Measurements from ENCODE around the gene SH2D3C.

Gene SH2D3C

DNA sequence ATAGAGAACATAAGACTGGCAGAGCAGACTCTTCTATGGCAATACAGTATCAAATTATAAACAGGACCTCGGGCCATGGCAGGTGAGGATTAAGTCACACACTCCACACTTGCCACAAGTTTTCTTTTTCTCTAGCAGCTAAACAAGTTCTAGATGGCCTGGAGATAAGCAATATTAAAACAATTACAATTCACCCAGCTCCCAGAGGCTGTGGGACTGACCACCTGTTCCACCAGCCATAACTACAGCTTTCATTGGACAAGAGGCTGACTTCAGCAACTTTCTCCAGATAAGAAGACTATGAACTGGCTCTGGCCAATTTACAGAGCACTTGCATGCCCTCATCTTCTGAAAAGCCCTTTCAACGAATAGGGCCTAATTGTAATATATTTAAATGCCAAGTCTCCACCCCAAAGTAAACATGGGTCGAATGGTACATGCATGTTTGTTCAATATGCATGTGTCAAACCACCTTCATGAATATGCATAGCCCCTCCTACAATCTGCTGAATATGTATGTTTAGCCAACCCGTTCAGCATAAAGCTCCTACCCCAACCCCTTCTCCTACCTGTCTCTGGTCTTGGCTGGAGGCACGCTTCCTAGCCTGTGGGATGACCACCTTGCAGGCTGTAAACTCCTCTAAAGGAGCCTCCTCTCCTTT, 77.7 kb downstream of the SH2D3C start:
- Histone ChIP-seq H3K9me3 (ENCODE audit: control insufficient read depth, low read length) (no peaks in the 10 kb centered on the region), H3K4me3 (ENCODE audit: extremely low read depth, insufficient read depth, low read length, poor library complexity, severe bottlenecking) (no peak overlapping the region), H3K36me3 (ENCODE audit: control insufficient read depth, insufficient read depth, low read length) (no peaks in the 10 kb centered on the region), H3K27ac (ENCODE audit: low read depth, low read length, severe bottlenecking) (no peak overlapping the region), H3K4me1 (ENCODE audit: control insufficient read depth, insufficient read depth, low read length, poor library complexity, severe bottlenecking) (no peaks in the 10 kb centered on the region)
- 85 to 91% methylated on average over 4 to 5 of the region's 5 CpGs for WGBS, 2 experiments (ENCODE audit: insufficient coverage in 2 of 2)

DNA sequence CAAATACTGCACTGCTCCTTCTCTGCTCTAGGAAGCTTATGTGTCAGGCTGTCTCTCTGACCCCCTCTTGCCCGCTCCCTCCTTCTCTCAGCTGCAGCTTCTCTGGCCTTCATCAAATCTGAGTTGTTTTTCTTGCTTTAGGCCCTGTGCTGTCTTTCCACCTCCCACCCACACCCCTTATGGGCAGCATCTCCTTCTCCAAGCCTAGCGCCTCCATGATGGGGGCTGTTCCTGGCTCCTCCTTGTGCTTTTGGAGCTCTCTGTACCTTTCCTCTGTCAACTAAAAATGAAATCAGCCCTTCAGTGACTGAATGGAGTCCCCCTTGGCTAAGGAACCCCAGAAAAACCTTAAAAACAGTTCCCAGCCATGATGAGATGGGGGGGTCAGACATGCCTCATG, 78.3 kb downstream of the SH2D3C start:
- no peak overlapping the region for H3K27ac ChIP-seq (ENCODE audit: low read depth, low read length, severe bottlenecking)
- no peaks in the 10 kb centered on the region for H3K9me3 ChIP-seq (ENCODE audit: control insufficient read depth, low read length)
- H3K4me1 ChIP-seq (ENCODE audit: control insufficient read depth, insufficient read depth, low read length, poor library complexity, severe bottlenecking): no peaks in the 10 kb centered on the region
- H3K4me3 ChIP-seq (ENCODE audit: extremely low read depth, insufficient read depth, low read length, poor library complexity, severe bottlenecking): no peak overlapping the region
- no peaks in the 10 kb centered on the region for H3K36me3 ChIP-seq (ENCODE audit: control insufficient read depth, insufficient read depth, low read length)
- WGBS, 2 experiments (ENCODE audit: insufficient coverage in 2 of 2): 100% methylated on average over 2 of the region's 2 CpGs

DNA sequence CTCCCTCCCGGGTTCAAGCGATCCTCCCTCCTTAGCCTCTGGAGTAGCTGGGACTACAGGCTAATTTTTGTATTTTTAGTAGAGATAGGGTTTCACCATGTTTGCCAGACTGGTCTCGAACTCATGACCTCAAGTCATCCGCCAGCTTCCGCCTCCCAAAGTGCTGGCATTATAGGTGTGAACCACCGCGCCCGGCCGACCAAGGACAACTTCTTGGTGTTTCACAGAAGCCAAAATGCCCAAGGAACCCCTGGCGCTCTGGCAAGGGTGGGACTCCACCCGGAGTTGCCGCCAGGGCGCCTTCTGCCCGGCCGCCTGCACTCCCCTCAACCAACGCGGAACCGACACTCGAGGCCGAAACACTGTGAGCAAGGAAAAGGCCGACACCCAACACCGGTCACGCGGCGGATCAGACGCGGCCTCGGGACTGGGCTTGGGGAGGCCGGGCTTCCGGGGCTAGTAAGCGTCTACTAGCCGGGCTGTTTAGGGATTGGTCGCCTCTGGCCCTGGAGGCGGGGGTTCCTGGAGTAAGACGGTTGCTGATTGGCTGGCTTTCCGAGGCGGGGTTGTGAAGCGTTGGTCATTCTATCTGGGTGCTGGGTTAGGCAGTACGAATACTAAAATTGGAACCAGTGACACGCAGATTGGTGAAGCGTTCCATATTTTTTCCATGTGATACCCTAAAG, 79.3 kb downstream of the SH2D3C start:
- H3K27ac ChIP-seq (ENCODE audit: low read depth, low read length, severe bottlenecking): no peak overlapping the region
- no peaks in the 10 kb centered on the region for H3K4me1 ChIP-seq (ENCODE audit: control insufficient read depth, insufficient read depth, low read length, poor library complexity, severe bottlenecking)
- WGBS, 2 experiments (ENCODE audit: insufficient coverage in 2 of 2): 44 to 49% methylated on average over 36 to 40 of the region's 41 CpGs
- H3K4me3 ChIP-seq (ENCODE audit: extremely low read depth, insufficient read depth, low read length, poor library complexity, severe bottlenecking): no peak overlapping the region
- H3K9me3 ChIP-seq (ENCODE audit: control insufficient read depth, low read length): no peaks in the 10 kb centered on the region
- peaks cover 3% of the 10 kb centered on the region for H3K36me3 ChIP-seq (ENCODE audit: control insufficient read depth, insufficient read depth, low read length)

DNA sequence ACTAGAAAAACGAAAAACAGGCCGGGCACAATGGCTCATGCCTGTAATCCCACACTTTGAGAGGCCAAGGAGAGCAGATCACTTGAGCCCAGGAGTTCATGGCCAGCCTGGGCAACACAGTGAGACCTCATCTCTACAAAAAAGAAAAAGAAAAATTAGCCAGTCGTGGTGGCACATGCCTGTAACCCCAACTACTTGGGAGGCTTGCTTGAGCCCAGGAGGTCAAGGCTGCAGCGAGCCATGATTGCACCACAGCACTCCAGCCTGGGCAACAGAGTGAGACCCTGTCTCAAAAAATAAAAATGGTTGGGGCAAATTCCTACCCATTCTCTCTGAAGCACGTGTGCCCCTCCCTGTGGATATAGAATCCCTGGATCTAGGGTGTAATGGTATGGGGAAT, 80.1 kb downstream of the SH2D3C start:
- 93 to 100% methylated on average over 3 to 5 of the region's 5 CpGs for WGBS, 2 experiments (ENCODE audit: insufficient coverage in 2 of 2)
- peaks cover 3% of the 10 kb centered on the region for H3K36me3 ChIP-seq (ENCODE audit: control insufficient read depth, insufficient read depth, low read length)

DNA sequence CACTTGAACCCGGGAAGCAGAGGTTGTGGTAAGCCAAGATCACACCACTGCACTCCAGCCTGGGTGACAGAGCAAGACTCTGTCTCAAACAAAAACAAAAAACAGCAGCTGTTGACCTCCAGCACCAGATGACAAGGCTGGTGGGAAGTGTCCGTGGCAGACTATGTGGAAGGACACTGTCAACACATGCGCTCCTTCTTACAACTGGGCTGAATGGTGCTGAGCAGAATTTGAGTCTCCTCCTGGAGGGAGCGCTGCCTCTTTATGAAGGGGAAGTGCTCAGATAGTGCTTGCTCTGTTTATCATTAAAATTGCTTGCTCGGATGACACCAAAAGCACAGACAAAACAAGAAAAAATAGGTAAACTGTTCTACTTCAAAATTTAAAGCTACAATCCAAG, 80.9 kb downstream of the SH2D3C start:
- Histone ChIP-seq H3K9me3 (ENCODE audit: control insufficient read depth, low read length) (no peaks in the 10 kb centered on the region), H3K27ac (ENCODE audit: low read depth, low read length, severe bottlenecking) (no peak overlapping the region), H3K36me3 (ENCODE audit: control insufficient read depth, insufficient read depth, low read length) (peaks cover 3% of the 10 kb centered on the region), H3K4me3 (ENCODE audit: extremely low read depth, insufficient read depth, low read length, poor library complexity, severe bottlenecking) (no peak overlapping the region), H3K4me1 (ENCODE audit: control insufficient read depth, insufficient read depth, low read length, poor library complexity, severe bottlenecking) (no peaks in the 10 kb centered on the region)
- 85 to 93% methylated on average over 4 to 5 of the region's 5 CpGs for WGBS, 2 experiments (ENCODE audit: insufficient coverage in 2 of 2)

More for the DNA sequence above, 80.1 kb downstream of the SH2D3C start:
- H3K4me1 ChIP-seq (ENCODE audit: control insufficient read depth, insufficient read depth, low read length, poor library complexity, severe bottlenecking): no peaks in the 10 kb centered on the region
- no peak overlapping the region for H3K4me3 ChIP-seq (ENCODE audit: extremely low read depth, insufficient read depth, low read length, poor library complexity, severe bottlenecking)
- no peaks in the 10 kb centered on the region for H3K9me3 ChIP-seq (ENCODE audit: control insufficient read depth, low read length)
- no peak overlapping the region for H3K27ac ChIP-seq (ENCODE audit: low read depth, low read length, severe bottlenecking)

DNA sequence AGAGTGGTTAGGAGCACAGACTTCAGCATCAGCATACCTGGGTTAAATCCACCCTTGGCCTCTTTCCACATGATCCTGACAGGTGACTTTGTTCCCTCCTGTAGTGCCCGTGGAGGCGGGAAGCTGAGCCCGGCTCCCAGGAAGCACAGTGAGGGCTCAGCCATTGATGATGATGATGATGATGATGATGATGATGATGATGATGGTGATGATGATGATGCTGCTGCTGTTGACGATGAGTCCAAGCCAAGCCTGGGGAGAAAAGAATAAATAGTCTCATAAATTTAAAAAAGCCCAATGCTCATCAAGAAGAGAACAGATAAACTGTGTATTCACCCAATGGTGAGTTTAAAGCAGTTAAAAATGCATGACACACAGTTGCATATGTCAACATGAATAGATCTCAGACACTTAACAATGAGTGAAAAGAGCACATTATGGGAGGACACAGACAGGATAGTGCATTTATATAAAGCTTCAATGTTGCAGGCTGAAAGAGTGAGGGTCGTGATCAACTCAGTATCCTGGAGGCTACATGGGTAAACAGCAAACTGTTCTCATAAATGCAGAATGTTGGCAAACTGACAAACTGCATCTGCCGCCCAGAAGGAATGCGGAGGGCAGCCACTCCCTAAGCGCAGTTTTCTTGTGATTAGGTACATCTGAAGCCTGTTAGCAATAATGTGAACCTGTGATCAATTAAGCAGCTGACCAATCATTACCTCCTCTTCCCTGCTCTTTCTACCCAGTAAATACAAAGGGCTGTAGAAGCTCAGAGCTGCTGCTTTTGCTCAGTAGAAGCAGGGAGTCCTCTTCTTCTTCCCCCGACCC, 83.4 kb downstream of the SH2D3C start:
- Histone ChIP-seq H3K9me3 (ENCODE audit: control insufficient read depth, low read length) (no peaks in the 10 kb centered on the region), H3K36me3 (ENCODE audit: control insufficient read depth, insufficient read depth, low read length) (peaks cover 7% of the 10 kb centered on the region), H3K4me3 (ENCODE audit: extremely low read depth, insufficient read depth, low read length, poor library complexity, severe bottlenecking) (no peak overlapping the region), H3K4me1 (ENCODE audit: control insufficient read depth, insufficient read depth, low read length, poor library complexity, severe bottlenecking) (no peaks in the 10 kb centered on the region), H3K27ac (ENCODE audit: low read depth, low read length, severe bottlenecking) (no peak overlapping the region)
- 90 to 98% methylated on average over 5 to 8 of the region's 9 CpGs for WGBS, 2 experiments (ENCODE audit: insufficient coverage in 2 of 2)

DNA sequence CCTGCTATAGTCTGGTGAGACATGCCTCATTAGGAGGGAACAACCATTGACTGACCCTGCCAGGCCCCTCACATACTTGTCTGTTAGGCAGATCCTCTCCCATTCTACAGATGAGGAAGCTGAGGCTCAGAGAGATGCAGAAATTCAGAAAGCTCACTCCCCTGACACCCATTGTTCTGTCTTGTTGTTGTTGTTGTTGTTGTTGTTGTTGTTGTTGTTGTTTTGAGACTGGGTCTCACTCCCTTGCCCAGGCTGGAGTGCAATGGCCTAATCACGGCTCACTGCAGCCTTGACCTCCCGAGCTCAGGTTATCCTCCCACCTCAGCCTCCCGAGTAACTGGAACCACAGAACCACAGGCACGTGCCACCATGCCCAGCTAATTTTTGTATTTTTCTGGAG, 84.8 kb downstream of the SH2D3C start:
- Histone ChIP-seq H3K9me3 (ENCODE audit: control insufficient read depth, low read length) (no peaks in the 10 kb centered on the region), H3K4me1 (ENCODE audit: control insufficient read depth, insufficient read depth, low read length, poor library complexity, severe bottlenecking) (no peaks in the 10 kb centered on the region), H3K36me3 (ENCODE audit: control insufficient read depth, insufficient read depth, low read length) (peaks cover 19% of the 10 kb centered on the region), H3K27ac (ENCODE audit: low read depth, low read length, severe bottlenecking) (no peak overlapping the region), H3K4me3 (ENCODE audit: extremely low read depth, insufficient read depth, low read length, poor library complexity, severe bottlenecking) (no peak overlapping the region)
- 87 to 90% methylated on average over 3 of the region's 4 CpGs for WGBS, 2 experiments (ENCODE audit: insufficient coverage in 2 of 2)

DNA sequence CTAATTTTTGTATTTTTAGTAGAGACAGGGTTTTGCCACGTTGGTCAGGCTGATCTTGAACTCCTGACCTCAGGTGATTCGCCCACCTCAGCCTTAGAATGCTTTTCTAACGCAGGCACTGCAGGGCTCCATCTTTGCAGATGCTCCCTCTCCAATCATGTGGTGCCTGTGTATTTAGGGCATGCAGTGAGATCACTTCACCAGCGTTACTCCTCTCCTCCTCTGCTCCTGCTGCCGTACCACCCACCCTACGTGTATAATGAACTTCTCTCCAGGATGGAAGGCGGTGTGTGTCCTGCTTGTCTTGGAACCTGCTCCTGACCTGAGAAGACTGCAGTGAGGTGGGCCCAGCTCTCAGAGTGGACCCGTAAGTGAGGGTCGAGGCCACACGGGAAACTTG, 85.3 kb downstream of the SH2D3C start:
- 94 to 97% methylated on average over 8 to 9 of the region's 10 CpGs for WGBS, 2 experiments (ENCODE audit: insufficient coverage in 2 of 2)
- peaks cover 25% of the 10 kb centered on the region for H3K36me3 ChIP-seq (ENCODE audit: control insufficient read depth, insufficient read depth, low read length)

DNA sequence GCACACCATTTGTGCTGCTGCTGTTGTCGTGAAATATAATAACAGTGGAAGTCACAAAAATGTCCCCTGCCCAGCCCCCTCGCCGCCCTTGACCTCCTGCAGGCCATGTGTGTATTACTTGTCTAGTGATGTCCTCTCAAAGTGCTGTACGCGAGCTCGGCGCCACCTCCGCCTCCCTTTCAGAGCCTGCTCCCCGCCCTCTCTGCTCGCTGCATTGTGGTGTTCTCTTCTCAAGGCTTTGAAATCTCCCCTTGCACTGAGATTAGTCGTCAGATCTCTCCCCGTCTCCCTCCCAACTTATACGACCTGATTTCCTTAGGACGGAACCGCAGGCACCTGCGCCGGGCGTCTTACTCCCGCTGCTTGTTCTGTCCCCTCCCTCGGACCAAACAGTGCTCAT, 86.4 kb downstream of the SH2D3C start:
- Histone ChIP-seq H3K4me3 (ENCODE audit: extremely low read depth, insufficient read depth, low read length, poor library complexity, severe bottlenecking) (no peak overlapping the region), H3K27ac (ENCODE audit: low read depth, low read length, severe bottlenecking) (no peak overlapping the region), H3K9me3 (ENCODE audit: control insufficient read depth, low read length) (no peaks in the 10 kb centered on the region), H3K36me3 (ENCODE audit: control insufficient read depth, insufficient read depth, low read length) (peaks cover 35% of the 10 kb centered on the region), H3K4me1 (ENCODE audit: control insufficient read depth, insufficient read depth, low read length, poor library complexity, severe bottlenecking) (no peaks in the 10 kb centered on the region)
- 86 to 95% methylated on average over 12 of the region's 20 CpGs for WGBS, 2 experiments (ENCODE audit: insufficient coverage in 2 of 2)

More for the DNA sequence above, 85.3 kb downstream of the SH2D3C start:
- H3K9me3 ChIP-seq (ENCODE audit: control insufficient read depth, low read length): no peaks in the 10 kb centered on the region
- H3K27ac ChIP-seq (ENCODE audit: low read depth, low read length, severe bottlenecking): no peak overlapping the region
- no peak overlapping the region for H3K4me3 ChIP-seq (ENCODE audit: extremely low read depth, insufficient read depth, low read length, poor library complexity, severe bottlenecking)
- H3K4me1 ChIP-seq (ENCODE audit: control insufficient read depth, insufficient read depth, low read length, poor library complexity, severe bottlenecking): no peaks in the 10 kb centered on the region

DNA sequence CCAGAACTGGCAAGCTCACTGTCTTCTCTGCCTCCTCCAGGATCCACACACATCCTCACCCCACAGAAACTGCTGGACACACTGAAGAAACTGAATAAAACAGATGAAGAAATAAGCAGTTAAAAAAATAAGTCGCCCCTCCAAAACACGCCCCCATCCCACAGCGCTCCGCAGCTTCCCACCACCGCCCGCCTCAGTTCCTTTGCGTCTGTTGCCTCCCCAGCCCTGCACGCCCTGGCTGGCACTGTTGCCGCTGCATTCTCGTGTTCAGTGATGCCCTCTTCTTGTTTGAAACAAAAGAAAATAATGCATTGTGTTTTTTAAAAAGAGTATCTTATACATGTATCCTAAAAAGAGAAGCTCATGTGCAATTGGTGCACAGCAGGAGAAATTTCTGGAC, 87.7 kb downstream of the SH2D3C start:
- no peaks in the 10 kb centered on the region for H3K4me1 ChIP-seq (ENCODE audit: control insufficient read depth, insufficient read depth, low read length, poor library complexity, severe bottlenecking)
- H3K9me3 ChIP-seq (ENCODE audit: control insufficient read depth, low read length): no peaks in the 10 kb centered on the region
- no peak overlapping the region for H3K4me3 ChIP-seq (ENCODE audit: extremely low read depth, insufficient read depth, low read length, poor library complexity, severe bottlenecking)
- WGBS, 2 experiments (ENCODE audit: insufficient coverage in 2 of 2): 96 to 100% methylated on average over 7 of the region's 10 CpGs
- peaks cover 35% of the 10 kb centered on the region for H3K36me3 ChIP-seq (ENCODE audit: control insufficient read depth, insufficient read depth, low read length)
- H3K27ac ChIP-seq (ENCODE audit: low read depth, low read length, severe bottlenecking): no peak overlapping the region

Data from mesodermal cell (in vitro differentiated cells).